HUES6 (cell line): Measurements from ENCODE around the gene TMEM30A.

Source experiments
- H3K27ac ChIP-seq: 2 replicates; pipeline ENCODE4 v1.7.0; 2013; ENCODE audit warnings: low read depth, mild to moderate bottlenecking, low read length, inconsistent platforms
- H3K27me3 ChIP-seq: 2 replicates; pipeline ENCODE4 v1.6.1; 2013; ENCODE audit warnings: low read length; ENCODE audit not compliant: control insufficient read depth, insufficient read depth
- H3K36me3 ChIP-seq: 2 replicates; pipeline ENCODE4 v1.6.1; 2013; ENCODE audit warnings: low read length; ENCODE audit not compliant: control insufficient read depth, insufficient read depth
- H3K4me1 ChIP-seq: 2 replicates; pipeline ENCODE4 v1.6.1; 2013; ENCODE audit warnings: low read length; ENCODE audit not compliant: control insufficient read depth, insufficient read depth
- H3K4me3 ChIP-seq: 2 replicates; pipeline ENCODE4 v1.5.1; 2013; ENCODE audit warnings: low read depth, low read length
- H3K9ac ChIP-seq: one replicate; pipeline ENCODE4 v1.6.1; 2013; ENCODE audit warnings: mild to moderate bottlenecking, low read length
- H3K9me3 ChIP-seq: 2 replicates; pipeline ENCODE4 v1.6.1; 2013; ENCODE audit warnings: low read depth, low read length; ENCODE audit not compliant: control insufficient read depth, insufficient read depth

TMEM30A gene

GRCh38 chr6:75279418-75279817 lies 5.2 kb downstream of the TMEM30A start:
- no peak overlapping the region for H3K9ac ChIP-seq
- H3K4me1 ChIP-seq = peaks cover 50% of the 10 kb centered on the region
- H3K4me3 ChIP-seq = no peak overlapping the region
- H3K27me3 ChIP-seq = no peaks in the 10 kb centered on the region
- H3K36me3 ChIP-seq = peaks cover 10% of the 10 kb centered on the region; the same call in 1 of the 2 replicates
- H3K9me3 ChIP-seq = peaks cover 7% of the 10 kb centered on the region
- H3K27ac ChIP-seq = no peak overlapping the region

- Histone ChIP-seq H3K27ac (no peak overlapping the region), H3K36me3 (peaks cover 15% of the 10 kb centered on the region), H3K4me1 (peaks cover 50% of the 10 kb centered on the region), H3K4me3 (no peak overlapping the region), H3K27me3 (no peaks in the 10 kb centered on the region), H3K9me3 (peaks cover 14% of the 10 kb centered on the region), H3K9ac (no peak overlapping the region)
Measured at GRCh38 chr6:75278474-75279077, 6.0 kb downstream of the TMEM30A start.

GRCh38 chr6:75275067-75275466 lies 9.5 kb downstream of the TMEM30A start:
- peaks cover 41% of the 10 kb centered on the region for H3K9me3 ChIP-seq
- H3K27me3 ChIP-seq = no peaks in the 10 kb centered on the region
- H3K36me3 ChIP-seq = peaks cover 45% of the 10 kb centered on the region
- H3K4me3 ChIP-seq = no peak overlapping the region
- no peak overlapping the region for H3K27ac ChIP-seq
- H3K9ac ChIP-seq = no peak overlapping the region
- peaks cover 32% of the 10 kb centered on the region for H3K4me1 ChIP-seq

GRCh38 chr6:75273009-75273408 lies 11.6 kb downstream of the TMEM30A start:
- no peaks in the 10 kb centered on the region for H3K27me3 ChIP-seq
- H3K27ac ChIP-seq = peak overlapping the region; percentile 83; the same call in 1 of the 2 replicates
- peaks cover 41% of the 10 kb centered on the region for H3K9me3 ChIP-seq
- no peak overlapping the region for H3K4me3 ChIP-seq
- H3K36me3 ChIP-seq = peaks cover 47% of the 10 kb centered on the region
- H3K9ac ChIP-seq = no peak overlapping the region
- H3K4me1 ChIP-seq = peaks cover 26% of the 10 kb centered on the region

GRCh38 chr6:75272145-75272840 lies 12.3 kb downstream of the TMEM30A start:
- no peak overlapping the region for H3K4me3 ChIP-seq
- H3K9ac ChIP-seq = no peak overlapping the region
- H3K9me3 ChIP-seq = peaks cover 41% of the 10 kb centered on the region
- H3K36me3 ChIP-seq = peaks cover 47% of the 10 kb centered on the region
- peaks cover 33% of the 10 kb centered on the region for H3K4me1 ChIP-seq
- peak overlapping the region; percentile 83 for H3K27ac ChIP-seq
- H3K27me3 ChIP-seq = no peaks in the 10 kb centered on the region

- peaks cover 31% of the 10 kb centered on the region for H3K9me3 ChIP-seq
- H3K9ac ChIP-seq = no peak overlapping the region
- peaks cover 23% of the 10 kb centered on the region for H3K4me1 ChIP-seq
- peak overlapping the region; percentile 94; the same call in 1 of the 2 replicates for H3K27ac ChIP-seq
- peaks cover 41% of the 10 kb centered on the region for H3K36me3 ChIP-seq
- no peak overlapping the region for H3K4me3 ChIP-seq
- H3K27me3 ChIP-seq = no peaks in the 10 kb centered on the region
Measured at GRCh38 chr6:75268988-75269354, 15.6 kb downstream of the TMEM30A start.

GRCh38 chr6:75268121-75268987 lies 16.2 kb downstream of the TMEM30A start:
- H3K27ac ChIP-seq = peak overlapping the region; percentile 94
- peak overlapping the region; percentile 62 for H3K9ac ChIP-seq
- H3K36me3 ChIP-seq = peaks cover 43% of the 10 kb centered on the region
- peak overlapping the region; percentile 35 for H3K4me3 ChIP-seq
- peaks cover 23% of the 10 kb centered on the region for H3K4me1 ChIP-seq
- H3K27me3 ChIP-seq = no peaks in the 10 kb centered on the region
- peaks cover 25% of the 10 kb centered on the region for H3K9me3 ChIP-seq

- Histone ChIP-seq H3K27me3 (no peaks in the 10 kb centered on the region), H3K27ac (peak overlapping the region; percentile 94), H3K4me1 (peaks cover 23% of the 10 kb centered on the region), H3K9ac (peak overlapping the region; percentile 32), H3K36me3 (peaks cover 42% of the 10 kb centered on the region), H3K9me3 (peaks cover 17% of the 10 kb centered on the region), H3K4me3 (peak overlapping the region; percentile 35; the same call in 1 of the 2 replicates)
Measured at GRCh38 chr6:75267461-75267860, 17.1 kb downstream of the TMEM30A start.

GRCh38 chr6:75266716-75267291 lies 17.8 kb downstream of the TMEM30A start:
- H3K27me3 ChIP-seq = no peaks in the 10 kb centered on the region
- H3K36me3 ChIP-seq = peaks cover 40% of the 10 kb centered on the region
- no peak overlapping the region for H3K4me3 ChIP-seq
- no peak overlapping the region for H3K9ac ChIP-seq
- no peak overlapping the region for H3K27ac ChIP-seq
- peaks cover 10% of the 10 kb centered on the region for H3K9me3 ChIP-seq
- peaks cover 23% of the 10 kb centered on the region for H3K4me1 ChIP-seq

GRCh38 chr6:75263401-75263750 lies 21.2 kb downstream of the TMEM30A start:
- H3K9me3 ChIP-seq = no peaks in the 10 kb centered on the region
- peaks cover 52% of the 10 kb centered on the region for H3K36me3 ChIP-seq
- no peak overlapping the region for H3K9ac ChIP-seq
- H3K27me3 ChIP-seq = no peaks in the 10 kb centered on the region
- H3K27ac ChIP-seq = no peak overlapping the region
- H3K4me1 ChIP-seq = peaks cover 16% of the 10 kb centered on the region
- H3K4me3 ChIP-seq = no peak overlapping the region
